Liver (tissue), 9 donors: ENCODE data around the gene EXOG. TPM values are rescaled to one million over a fixed set of nuclear protein-coding genes. Genes with fewer than 3 reads are reported as not detected.
A peak's percentile ranks its signal among the peaks of the same experiment; 100 is the strongest.

ENCODE experiments used
- DNase-seq: peaks from one replicate; pipeline ENCODE4 v3.0.0-alpha.2; 2017; ENCODE audit warnings: low spot score
- H3K27ac ChIP-seq, 2 donors: one replicate each; pipeline ENCODE4 v1.7.0; 2013; ENCODE audit warnings: inconsistent platforms in 2 of 2, low read length in 2 of 2, control low read depth in 1 of 2, low read depth in 1 of 2, mild to moderate bottlenecking in 1 of 2
- H3K27me3 ChIP-seq, 4 donors: one replicate each; pipeline versions ENCODE4 v1.6.1 to v1.7.0; 2013; ENCODE audit warnings: low read length in 3 of 4, inconsistent platforms in 1 of 4, mild to moderate bottlenecking in 1 of 4, moderate library complexity in 1 of 4; ENCODE audit not compliant: control insufficient read depth in 4 of 4, insufficient read depth in 4 of 4
- H3K36me3 ChIP-seq, 4 donors: one replicate each; pipeline versions ENCODE4 v1.6.1 to v1.7.0; 2013; ENCODE audit warnings: low read length in 3 of 4, mild to moderate bottlenecking in 3 of 4, low read depth in 1 of 4, moderate library complexity in 1 of 4; ENCODE audit not compliant: control insufficient read depth in 4 of 4, insufficient read depth in 3 of 4
- H3K4me1 ChIP-seq, 4 donors: one replicate each; pipeline versions ENCODE4 v1.6.1 to v1.7.0; 2013; ENCODE audit warnings: low read length in 3 of 4, mild to moderate bottlenecking in 3 of 4, moderate library complexity in 1 of 4; ENCODE audit not compliant: control insufficient read depth in 4 of 4, insufficient read depth in 4 of 4
- H3K4me3 ChIP-seq, 3 donors: one replicate each; pipeline versions ENCODE4 v1.6.1 to v1.7.0; 2013; ENCODE audit warnings: low read length in 3 of 3, control low read depth in 1 of 3, low read depth in 1 of 3, mild to moderate bottlenecking in 1 of 3
- H3K9ac ChIP-seq, 2 donors: one replicate each; pipeline ENCODE4 v1.7.0; 2013; ENCODE audit warnings: low read length in 2 of 2, mild to moderate bottlenecking in 2 of 2, moderate library complexity in 2 of 2, control low read depth in 1 of 2, low read depth in 1 of 2
- H3K9me3 ChIP-seq, 4 donors: one replicate each; pipeline versions ENCODE4 v1.6.1 to v1.7.0; 2013; ENCODE audit warnings: low read length in 3 of 4; ENCODE audit not compliant: control insufficient read depth in 4 of 4
- EGR1 ChIP-seq, 2 donors: IDR thresholded peaks; 2 replicates each; pipeline ENCODE4 v1.6.1; 2016 to 2018; ENCODE audit warnings: antibody characterized with exemption in 2 of 2, low read depth in 2 of 2
- FOXA1 ChIP-seq: IDR thresholded peaks from 2 replicates; pipeline ENCODE4 v1.6.1; 2016; ENCODE audit warnings: antibody characterized with exemption
- FOXA2 ChIP-seq: IDR thresholded peaks from 2 replicates; pipeline ENCODE4 v1.6.1; 2016; ENCODE audit warnings: antibody characterized with exemption
- GABPA ChIP-seq, 2 donors: IDR thresholded peaks in 1 of 2; conservative IDR thresholded peaks in 1 of 2; 2 replicates each; pipeline ENCODE4 v1.6.1; 2016; ENCODE audit warnings: antibody characterized with exemption in 2 of 2, mild to moderate bottlenecking in 1 of 2, moderate library complexity in 1 of 2
- HNF4A ChIP-seq, 2 donors: conservative IDR thresholded peaks; 2 replicates each; pipeline ENCODE4 v1.6.1; 2016; ENCODE audit warnings: antibody characterized with exemption in 2 of 2, mild to moderate bottlenecking in 2 of 2
- HNF4G ChIP-seq: IDR thresholded peaks from 2 replicates; pipeline ENCODE4 v1.6.1; 2016; ENCODE audit warnings: antibody characterized with exemption
- JUND ChIP-seq, 2 donors: IDR thresholded peaks; 2 replicates each; pipeline ENCODE4 v1.6.1; 2016; ENCODE audit warnings: antibody characterized with exemption in 2 of 2
- NR2F2 ChIP-seq: IDR thresholded peaks from 2 replicates; pipeline ENCODE4 v1.6.1; 2016; ENCODE audit warnings: antibody characterized with exemption
- RAD21 ChIP-seq, 2 donors: IDR thresholded peaks; 2 replicates each; pipeline ENCODE4 v1.6.1; 2016; ENCODE audit warnings: antibody characterized with exemption in 2 of 2, mild to moderate bottlenecking in 2 of 2
- RXRA ChIP-seq, 2 donors: IDR thresholded peaks; 2 replicates each; pipeline ENCODE4 v1.6.1; 2017 to 2018; ENCODE audit warnings: antibody characterized with exemption in 2 of 2, mild to moderate bottlenecking in 1 of 2
- SP1 ChIP-seq: IDR thresholded peaks from 2 replicates; pipeline ENCODE4 v1.6.1; 2018; ENCODE audit warnings: antibody characterized with exemption, mild to moderate bottlenecking
- TAF1 ChIP-seq: conservative IDR thresholded peaks from 2 replicates; pipeline ENCODE4 v1.6.1; 2016; ENCODE audit warnings: antibody characterized with exemption, mild to moderate bottlenecking
- YY1 ChIP-seq: IDR thresholded peaks from 2 replicates; pipeline ENCODE4 v1.6.1; 2016; ENCODE audit warnings: antibody characterized with exemption, mild to moderate bottlenecking
- WGBS: extraction: QIAGEN DNeasy Blood & Tissue Kit; methylation state at CpG from one replicate; pipeline ENCODE4 v1.1.7; 2013; 5-methylcytosine and 5-hydroxymethylcytosine counted together
- polyA plus RNA-seq, 2 donors: library from polyadenylated mRNA; stranded (reverse) in 1 of 2; unstranded in 1 of 2; fragments of 200-250 nt in 1 of 2; fragments of >200 nt in 1 of 2; fragmentation: Nextera tagmentation in 1 of 2; extraction: Ambion mirVana in 1 of 2; gene quantifications; one replicate each; pipeline versions ENCODE4 v1.2.1 to v1.2.3, GENCODE V29; 2013 to 2015
- total RNA-seq, 2 donors: library from RNA; depleted of rRNA; stranded (reverse); fragments of >200 nt; gene quantifications; one replicate each; pipeline ENCODE4 v1.2.3, GENCODE V29; 2014
- TF ChIP-seq, protein P1 (sequence below): IDR thresholded peaks from 2 replicates; pipeline ENCODE4 v1.6.1; 2016; ENCODE audit warnings: antibody characterized with exemption
- TF ChIP-seq, protein P2 (sequence below): IDR thresholded peaks from 2 replicates; pipeline ENCODE4 v1.6.1; 2016; ENCODE audit warnings: antibody characterized with exemption
- TF ChIP-seq, protein P3 (sequence below): fragments of 150-350 bp; IDR thresholded peaks from 2 replicates; pipeline ENCODE4 v1.5.1; 2017; ENCODE audit warnings: improper control_type of control experiment, low read depth, low read length; ENCODE audit not compliant: missing input control
- TF ChIP-seq, protein P4 (sequence below): IDR thresholded peaks from 2 replicates; pipeline ENCODE4 v1.6.1; 2016; ENCODE audit warnings: antibody characterized with exemption
- donor health status: healthy.
- donor health status: healthy.
- donor health status: healthy.
- donor health status: healthy.
- donor health status: healthy.

EXOG gene
- total and polyA plus RNA-seq, 4 donors, result 2.1 to 4.4 (median 3.9) TPM

DNA sequence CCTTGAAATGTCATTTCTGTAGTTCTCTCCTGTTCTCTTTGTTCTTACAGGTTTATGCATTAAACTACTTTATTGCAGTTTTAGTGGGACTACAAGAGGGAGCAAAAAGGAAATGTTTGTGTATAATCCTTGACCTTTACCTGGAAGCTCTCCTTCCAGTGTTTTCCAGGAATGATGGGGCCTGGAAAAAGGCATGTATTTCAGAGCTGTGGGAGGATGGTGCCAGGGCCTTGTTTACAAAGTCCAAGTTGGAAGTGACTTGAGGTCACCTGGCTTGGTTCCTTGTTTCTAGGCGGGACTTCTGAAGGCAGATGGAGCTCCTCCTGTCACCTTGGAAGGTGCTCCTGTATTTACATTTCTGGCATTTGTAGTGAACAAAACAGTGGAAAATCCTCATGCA, 27.4 kb upstream of the EXOG start (continued):
- TF ChIP-seq FOXA2, result peak; percentile 84
- TF ChIP-seq GABPA (IDR thresholded peaks at IDR 0.05 in 1 of 2, conservative IDR thresholded peaks at IDR 0.05 in 1 of 2), result no peak
- peak in 1 of 2 donors; percentile 50 for TF ChIP-seq RAD21 (IDR thresholded peaks at IDR 0.05)
- TF ChIP-seq, protein P1, sequence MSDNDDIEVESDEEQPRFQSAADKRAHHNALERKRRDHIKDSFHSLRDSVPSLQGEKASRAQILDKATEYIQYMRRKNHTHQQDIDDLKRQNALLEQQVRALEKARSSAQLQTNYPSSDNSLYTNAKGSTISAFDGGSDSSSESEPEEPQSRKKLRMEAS, result peak; percentile 41
- peak; percentile 41 for TF ChIP-seq FOXA1

DNA sequence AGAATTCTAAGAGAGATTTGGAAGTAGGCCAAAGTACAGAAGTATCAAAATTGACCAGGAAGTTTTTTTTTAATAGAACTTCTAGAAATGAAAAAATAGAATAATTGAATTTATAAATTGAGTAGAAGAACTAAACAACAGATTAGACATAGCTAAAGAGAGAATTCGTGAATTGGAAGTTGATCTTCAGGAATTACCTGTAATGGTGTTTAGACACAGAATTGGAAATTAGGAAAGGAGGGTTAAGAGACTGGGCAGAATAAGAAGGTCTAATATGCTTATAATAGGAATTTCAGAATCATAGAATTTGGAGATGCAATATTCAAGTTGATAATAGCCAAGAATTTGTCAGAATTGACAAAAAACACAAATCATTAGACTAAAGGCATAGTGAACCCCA, 26.3 kb upstream of the EXOG start:
- TF ChIP-seq FOXA2, result no peak
- no peak for TF ChIP-seq RXRA (IDR thresholded peaks at IDR 0.05)
- TF ChIP-seq, protein P2, sequence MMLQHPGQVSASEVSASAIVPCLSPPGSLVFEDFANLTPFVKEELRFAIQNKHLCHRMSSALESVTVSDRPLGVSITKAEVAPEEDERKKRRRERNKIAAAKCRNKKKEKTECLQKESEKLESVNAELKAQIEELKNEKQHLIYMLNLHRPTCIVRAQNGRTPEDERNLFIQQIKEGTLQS, result no peak
- no peak for TF ChIP-seq GABPA (IDR thresholded peaks at IDR 0.05 in 1 of 2, conservative IDR thresholded peaks at IDR 0.05 in 1 of 2)
- TF ChIP-seq RAD21 (IDR thresholded peaks at IDR 0.05), result no peak
- TF ChIP-seq HNF4A (conservative IDR thresholded peaks at IDR 0.05), result no peak
- no peak for TF ChIP-seq TAF1
- TF ChIP-seq FOXA1, result no peak
- no peak for TF ChIP-seq EGR1 (IDR thresholded peaks at IDR 0.05; ENCODE audit: low read depth in 2 of 2)
- TF ChIP-seq, protein P3, sequence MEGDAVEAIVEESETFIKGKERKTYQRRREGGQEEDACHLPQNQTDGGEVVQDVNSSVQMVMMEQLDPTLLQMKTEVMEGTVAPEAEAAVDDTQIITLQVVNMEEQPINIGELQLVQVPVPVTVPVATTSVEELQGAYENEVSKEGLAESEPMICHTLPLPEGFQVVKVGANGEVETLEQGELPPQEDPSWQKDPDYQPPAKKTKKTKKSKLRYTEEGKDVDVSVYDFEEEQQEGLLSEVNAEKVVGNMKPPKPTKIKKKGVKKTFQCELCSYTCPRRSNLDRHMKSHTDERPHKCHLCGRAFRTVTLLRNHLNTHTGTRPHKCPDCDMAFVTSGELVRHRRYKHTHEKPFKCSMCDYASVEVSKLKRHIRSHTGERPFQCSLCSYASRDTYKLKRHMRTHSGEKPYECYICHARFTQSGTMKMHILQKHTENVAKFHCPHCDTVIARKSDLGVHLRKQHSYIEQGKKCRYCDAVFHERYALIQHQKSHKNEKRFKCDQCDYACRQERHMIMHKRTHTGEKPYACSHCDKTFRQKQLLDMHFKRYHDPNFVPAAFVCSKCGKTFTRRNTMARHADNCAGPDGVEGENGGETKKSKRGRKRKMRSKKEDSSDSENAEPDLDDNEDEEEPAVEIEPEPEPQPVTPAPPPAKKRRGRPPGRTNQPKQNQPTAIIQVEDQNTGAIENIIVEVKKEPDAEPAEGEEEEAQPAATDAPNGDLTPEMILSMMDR, result no peak
- no peaks in the 10 kb centered on the region for H3K9me3 ChIP-seq
- peaks cover 7 to 44% (median 35%) of the 10 kb centered on the region in 4 donors for H3K4me1 ChIP-seq
- H3K36me3 ChIP-seq, result no peaks in the 10 kb centered on the region
- H3K27me3 ChIP-seq, result no peaks in the 10 kb centered on the region
- DNase-seq, result no peak
- no peak overlapping the region for H3K27ac ChIP-seq
- no peak overlapping the region for H3K9ac ChIP-seq
- 99% methylated on average over 1 of the region's 1 CpG for WGBS
- no peak overlapping the region for H3K4me3 ChIP-seq

DNA sequence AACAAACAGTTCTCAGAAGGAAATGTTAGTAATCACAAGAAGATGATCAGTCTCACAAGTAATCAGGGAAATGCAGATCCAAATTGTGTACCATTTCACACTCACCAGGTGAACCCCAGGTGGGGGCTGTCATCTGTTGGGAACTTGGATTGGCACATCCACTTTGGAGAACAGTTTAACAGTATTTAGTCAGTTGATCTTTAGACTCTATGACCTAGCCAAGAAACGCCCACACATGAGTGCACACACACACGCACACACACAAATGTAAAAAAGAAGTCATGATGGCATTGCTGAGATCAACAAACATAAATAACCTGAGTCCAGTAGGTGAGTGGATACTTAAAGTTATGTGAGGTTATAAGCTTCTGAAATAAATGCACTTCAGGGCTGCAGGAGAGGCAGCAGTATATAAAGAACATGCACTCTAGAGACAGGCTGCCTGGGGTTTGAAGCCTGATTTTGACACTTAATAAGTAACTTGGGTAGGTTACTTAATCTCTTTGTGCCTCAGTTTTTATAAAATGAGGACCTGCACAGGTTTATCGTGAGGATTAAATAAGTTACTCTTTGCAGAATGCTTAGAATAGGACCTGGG, 24.8 kb upstream of the EXOG start:
- DNase-seq, result no peak
- Histone ChIP-seq H3K9me3 (no peaks in the 10 kb centered on the region), H3K9ac (peak overlapping the region; percentile 4 to 42), H3K27me3 (no peaks in the 10 kb centered on the region), H3K4me1 (peaks cover 10 to 45% (median 38%) of the 10 kb centered on the region in 4 donors), H3K27ac (peak overlapping the region; percentile 78 to 84), H3K36me3 (no peaks in the 10 kb centered on the region), H3K4me3 (no peak overlapping the region)
- WGBS, result 27% methylated on average over 3 of the region's 3 CpGs
- no peak for TF ChIP-seq FOXA1
- TF ChIP-seq EGR1 (IDR thresholded peaks at IDR 0.05; ENCODE audit: low read depth in 2 of 2), result peak; percentile 97 to 99
- TF ChIP-seq JUND (IDR thresholded peaks at IDR 0.05), result peak; percentile 70 to 78
- no peak for TF ChIP-seq NR2F2
- TF ChIP-seq, protein P2, result peak; percentile 53
- TF ChIP-seq, protein P3, result no peak
- TF ChIP-seq SP1, result peak; percentile 83
- TF ChIP-seq RAD21 (IDR thresholded peaks at IDR 0.05), result peak; percentile 3 to 42
- peak; percentile 38 for TF ChIP-seq YY1
- peak in 1 of 2 donors; percentile 26 for TF ChIP-seq GABPA (IDR thresholded peaks at IDR 0.05 in 1 of 2, conservative IDR thresholded peaks at IDR 0.05 in 1 of 2)
- TF ChIP-seq TAF1, result no peak
- peak; percentile 85 for TF ChIP-seq HNF4G
- TF ChIP-seq, protein P1, result no peak
- peak; percentile 60 to 80 for TF ChIP-seq RXRA (IDR thresholded peaks at IDR 0.05)
- TF ChIP-seq HNF4A (conservative IDR thresholded peaks at IDR 0.05), result peak; percentile 92 to 95
- TF ChIP-seq, protein P4, sequence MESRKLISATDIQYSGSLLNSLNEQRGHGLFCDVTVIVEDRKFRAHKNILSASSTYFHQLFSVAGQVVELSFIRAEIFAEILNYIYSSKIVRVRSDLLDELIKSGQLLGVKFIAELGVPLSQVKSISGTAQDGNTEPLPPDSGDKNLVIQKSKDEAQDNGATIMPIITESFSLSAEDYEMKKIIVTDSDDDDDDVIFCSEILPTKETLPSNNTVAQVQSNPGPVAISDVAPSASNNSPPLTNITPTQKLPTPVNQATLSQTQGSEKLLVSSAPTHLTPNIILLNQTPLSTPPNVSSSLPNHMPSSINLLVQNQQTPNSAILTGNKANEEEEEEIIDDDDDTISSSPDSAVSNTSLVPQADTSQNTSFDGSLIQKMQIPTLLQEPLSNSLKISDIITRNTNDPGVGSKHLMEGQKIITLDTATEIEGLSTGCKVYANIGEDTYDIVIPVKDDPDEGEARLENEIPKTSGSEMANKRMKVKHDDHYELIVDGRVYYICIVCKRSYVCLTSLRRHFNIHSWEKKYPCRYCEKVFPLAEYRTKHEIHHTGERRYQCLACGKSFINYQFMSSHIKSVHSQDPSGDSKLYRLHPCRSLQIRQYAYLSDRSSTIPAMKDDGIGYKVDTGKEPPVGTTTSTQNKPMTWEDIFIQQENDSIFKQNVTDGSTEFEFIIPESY, result no peak
